GM19467 (cell line): ENCODE measurements around the gene MKNK1.

Source experiments
- ATAC-seq: cut with Tn5 transposase; IDR thresholded peaks from one replicate; pipeline ENCODE4 v1.9.1; 2021; ENCODE audit warnings: mild to moderate bottlenecking, moderate library complexity; ENCODE audit not compliant: unreplicated experiment

The MKNK1 gene

GRCh38 chr1:46619656-46620258 is 15.7 kb upstream of the MKNK1 start:
- ATAC-seq, result no peak

- no peak for ATAC-seq
Observed at GRCh38 chr1:46618754-46619415, 14.8 kb upstream of the MKNK1 start.

- no peak for ATAC-seq
Observed at GRCh38 chr1:46617833-46618232, 13.8 kb upstream of the MKNK1 start.

- ATAC-seq, result no peak
Observed at GRCh38 chr1:46617108-46617800, 13.2 kb upstream of the MKNK1 start.

- peak; percentile 65 for ATAC-seq
Observed at GRCh38 chr1:46616277-46617107, 12.4 kb upstream of the MKNK1 start, which contains the start of gene MOB3C. TSS of gene MOB3C (minus strand) at chr1:46616811. CDS start at chr1:46613321, 3,490 bp downstream.

GRCh38 chr1:46615735-46616134 is 11.7 kb upstream of the MKNK1 start:
- ATAC-seq, result no peak

GRCh38 chr1:46615088-46615487 is 11.0 kb upstream of the MKNK1 start:
- no peak for ATAC-seq

GRCh38 chr1:46614604-46614984 is 10.5 kb upstream of the MKNK1 start:
- no peak for ATAC-seq

GRCh38 chr1:46613661-46614603 is 9.9 kb upstream of the MKNK1 start:
- peak; percentile 54 for ATAC-seq

- no peak for ATAC-seq
Observed at GRCh38 chr1:46612937-46613660, 9.0 kb upstream of the MKNK1 start.

- no peak for ATAC-seq
Observed at GRCh38 chr1:46611691-46612221, 7.7 kb upstream of the MKNK1 start.

GRCh38 chr1:46607345-46608130 is 3.5 kb upstream of the MKNK1 start:
- ATAC-seq, result no peak

- no peak for ATAC-seq
Observed at GRCh38 chr1:46606255-46606965, 2.3 kb upstream of the MKNK1 start.

GRCh38 chr1:46605232-46605631 is 1.2 kb upstream of the MKNK1 start:
- no peak for ATAC-seq

- ATAC-seq, result no peak
Observed at GRCh38 chr1:46603481-46603857, 599 bp downstream of the MKNK1 start.

GRCh38 chr1:46601257-46602007 is 2.6 kb downstream of the MKNK1 start:
- no peak for ATAC-seq
